ENCODE results near the gene ZNF219.

Gene ZNF219

DNA sequence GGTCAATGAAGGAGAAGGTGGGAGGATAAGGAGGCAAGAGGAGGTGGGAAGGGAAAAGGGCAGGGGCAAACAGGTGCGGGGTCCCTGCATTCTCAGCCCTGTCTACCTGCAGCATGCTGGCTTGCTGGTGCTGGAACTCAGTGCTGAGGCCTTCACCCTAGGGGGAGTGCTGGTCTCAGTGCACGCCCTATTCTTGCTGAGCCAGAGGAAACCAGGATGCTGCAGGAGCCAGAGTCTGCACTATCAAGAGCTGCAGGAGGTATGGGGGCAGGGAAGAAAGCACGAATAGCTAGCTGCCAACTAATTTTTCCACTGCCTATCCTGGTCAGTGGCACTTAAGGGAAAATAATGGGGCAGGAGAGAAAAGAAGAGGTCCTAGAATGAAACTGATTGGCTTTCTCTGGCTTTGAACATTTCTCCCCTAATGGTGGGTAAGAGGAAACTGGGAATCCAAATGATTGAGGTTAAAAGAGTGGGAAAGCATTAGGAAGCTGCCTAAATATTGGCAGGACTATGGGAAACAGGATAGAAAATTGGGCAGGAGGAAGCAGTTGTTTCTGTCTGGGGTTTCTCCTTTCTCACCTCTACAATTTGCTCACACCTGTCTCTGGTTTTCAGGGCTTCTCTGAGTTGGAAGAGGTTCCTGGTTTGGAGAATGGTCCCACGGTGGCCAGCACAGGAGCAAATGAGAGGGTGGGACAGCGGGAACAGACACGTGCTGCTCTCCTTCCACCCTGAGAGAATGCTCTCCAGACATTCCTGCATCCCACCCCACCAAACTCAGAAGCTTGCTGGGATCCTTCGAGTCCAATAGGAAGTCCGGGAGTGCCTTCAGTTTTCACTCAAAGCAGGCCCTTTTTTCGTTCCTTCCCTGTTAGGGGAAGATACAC lies 4.3 kb upstream of the ZNF219 start:
- in situ Hi-C loops (cut with MboI; ENCODE audit: low sequenced_read_pairs), result no loop called here

DNA sequence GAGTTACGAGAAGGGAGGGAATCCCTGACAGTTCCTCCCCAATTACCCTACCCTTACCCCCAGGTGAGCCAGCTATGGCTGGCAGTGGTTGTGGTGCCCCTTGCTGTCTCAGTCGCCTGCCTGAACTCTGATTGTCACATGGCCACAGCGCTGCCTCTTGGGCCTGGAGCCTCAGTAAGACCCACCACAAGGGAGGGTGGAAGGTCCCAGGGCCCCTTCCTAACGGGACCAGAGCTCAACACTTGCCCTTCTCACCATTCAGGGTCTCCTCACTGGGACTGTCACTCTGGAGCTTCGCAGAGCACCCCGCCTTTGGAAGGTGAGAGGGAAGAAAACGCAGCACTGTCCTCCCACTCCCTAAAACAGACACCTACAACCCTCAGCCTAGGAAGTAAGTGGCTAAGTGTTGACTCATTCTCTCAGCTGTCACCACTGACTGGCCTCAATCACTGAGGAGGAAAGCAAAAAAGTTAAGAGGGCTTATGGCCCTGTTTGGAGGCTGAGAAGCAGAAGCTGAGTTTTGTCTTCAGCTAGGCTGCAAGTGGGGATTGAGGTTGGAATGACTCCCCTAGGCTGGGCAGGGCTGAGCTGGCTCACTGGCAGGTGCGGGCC lies 3.5 kb upstream of the ZNF219 start:
- in situ Hi-C loops (cut with MboI; ENCODE audit: low sequenced_read_pairs), result no loop called here

DNA sequence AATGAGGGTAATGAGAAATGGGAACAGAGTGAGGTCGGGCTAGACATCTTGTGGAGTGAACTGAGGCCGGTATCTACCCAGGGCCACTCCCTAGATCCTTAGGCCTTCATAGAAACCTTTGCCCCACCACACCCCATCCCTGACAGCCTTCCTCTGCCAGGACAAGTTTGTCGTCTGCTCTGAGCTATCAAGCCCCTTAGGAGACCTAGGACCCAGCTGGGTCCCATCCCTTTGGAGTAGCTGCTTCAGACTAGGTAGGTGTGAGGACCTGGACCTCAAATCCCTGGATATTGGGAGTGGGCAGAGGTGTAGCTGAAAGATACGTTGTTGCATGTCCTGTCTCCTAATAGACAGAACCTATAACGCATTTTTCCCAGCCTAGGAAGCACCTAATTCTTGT lies 2.5 kb upstream of the ZNF219 start, which contains the start of gene TMEM253:
TSS of gene TMEM253 (plus strand) at position 136 of the 400 bp plus-strand sequence. CDS start 278 bp downstream, outside the sequence.
- in situ Hi-C loops (cut with MboI; ENCODE audit: low sequenced_read_pairs), result no loop called here

DNA sequence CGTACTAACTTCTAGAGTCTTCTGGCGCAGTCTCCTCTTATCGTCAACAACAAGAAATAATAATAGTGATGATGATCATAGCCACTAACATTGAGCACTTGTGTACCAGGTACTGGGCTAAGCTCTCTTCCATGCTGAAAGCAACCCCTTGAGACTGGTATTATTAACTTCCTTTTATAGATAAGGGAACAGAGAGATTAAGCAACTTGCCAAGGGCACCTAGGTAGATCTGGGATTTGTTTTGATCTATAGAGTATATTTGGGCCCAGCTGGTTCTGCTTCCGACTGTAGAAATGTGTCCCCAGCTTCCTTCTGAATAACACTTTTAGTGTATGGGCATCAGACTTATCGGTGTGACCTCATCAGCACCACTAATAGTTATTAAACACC lies 1.1 kb upstream of the ZNF219 start:
- in situ Hi-C loops (cut with MboI; ENCODE audit: low sequenced_read_pairs), result no loop called here

DNA sequence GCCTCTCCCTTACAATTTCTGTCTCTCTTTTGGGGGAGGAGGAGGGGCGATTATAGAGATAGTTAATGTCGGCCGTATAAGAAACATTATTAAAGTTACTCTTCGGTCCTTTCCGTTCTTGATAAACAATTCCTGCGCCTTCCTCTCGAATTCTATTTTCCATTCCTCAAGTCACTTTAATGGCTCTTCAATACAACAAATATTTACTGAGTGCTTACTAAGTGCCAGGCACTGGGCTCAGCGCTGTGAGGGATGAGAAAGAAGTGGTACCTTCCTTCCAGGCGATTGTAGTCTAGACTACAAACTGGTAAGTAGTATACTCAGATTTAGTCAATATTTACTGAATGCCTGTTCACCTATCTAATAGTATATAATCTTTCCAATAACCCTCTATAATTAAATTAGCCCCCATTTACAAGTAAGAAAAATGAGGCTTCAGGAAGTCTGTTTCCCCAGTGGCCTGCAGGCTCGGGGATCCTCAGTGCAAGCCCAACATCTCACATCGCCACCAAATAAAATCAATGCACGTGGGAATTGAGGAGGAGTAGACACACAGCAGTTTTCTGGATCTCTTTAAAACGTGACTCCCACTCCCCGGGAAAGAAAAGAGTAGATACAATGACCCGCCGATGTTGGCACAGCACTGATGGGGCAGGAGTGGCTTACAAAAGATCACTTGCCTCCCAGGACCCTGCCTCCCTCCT lies 589 bp upstream of the ZNF219 start:
- in situ Hi-C loops (cut with MboI; ENCODE audit: low sequenced_read_pairs), result no loop called here

DNA sequence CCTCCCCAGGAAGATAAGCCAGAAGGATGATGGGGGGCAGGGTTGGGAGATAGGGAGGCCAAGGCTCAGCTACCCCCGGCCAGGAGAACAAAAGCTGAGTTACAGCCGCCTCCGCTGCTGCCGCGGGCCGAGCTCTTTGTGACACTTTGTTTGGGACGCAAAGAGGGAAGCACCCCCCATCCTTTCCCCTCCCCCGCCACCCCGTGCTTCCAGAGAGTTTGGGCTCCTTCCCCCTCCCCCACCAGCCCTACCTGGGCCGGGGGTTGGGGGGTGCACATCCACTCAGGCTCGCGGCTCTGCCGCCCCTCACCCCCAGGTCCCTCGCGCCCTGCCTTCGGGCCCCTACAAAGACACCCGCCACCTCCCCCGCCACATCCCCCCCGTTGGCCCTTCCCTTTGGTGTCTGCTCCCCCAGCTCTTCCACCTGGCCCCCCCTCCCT lies 799 bp downstream of the ZNF219 start:
- in situ Hi-C loops (cut with MboI; ENCODE audit: low sequenced_read_pairs), result no loop called here

DNA sequence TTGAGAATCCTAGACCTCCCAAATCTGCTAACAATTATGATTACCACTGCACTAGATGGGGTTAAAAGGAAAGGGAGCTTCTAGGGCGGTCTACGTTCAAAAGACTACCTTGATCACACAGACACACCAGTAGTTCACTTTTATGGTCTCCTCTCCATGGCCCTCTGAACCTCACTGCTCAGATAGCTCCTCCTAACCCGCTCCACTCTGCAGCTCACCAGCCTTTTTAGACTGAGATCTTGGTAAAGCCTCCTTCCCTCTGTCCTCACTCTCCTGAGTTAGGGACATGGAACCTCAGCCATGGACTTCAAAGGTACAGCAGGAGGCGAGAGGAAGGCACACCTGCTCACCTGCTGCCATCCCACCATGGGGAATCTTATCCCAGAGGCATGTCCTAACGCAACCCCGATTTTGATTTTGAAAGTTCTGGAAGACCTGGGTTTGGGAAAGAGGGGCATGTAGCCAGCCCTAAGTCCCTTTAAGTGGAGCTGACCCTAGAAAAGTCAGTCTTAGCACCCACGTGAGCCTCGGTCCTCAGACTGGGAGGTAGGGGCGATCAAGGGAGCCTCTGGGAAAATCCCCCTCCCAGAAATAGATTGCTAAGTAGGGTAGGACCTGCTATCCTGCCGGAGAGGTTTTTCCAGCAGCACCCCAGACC lies 1.3 kb downstream of the ZNF219 start:
- in situ Hi-C loops (cut with MboI; ENCODE audit: low sequenced_read_pairs), result no loop called here

DNA sequence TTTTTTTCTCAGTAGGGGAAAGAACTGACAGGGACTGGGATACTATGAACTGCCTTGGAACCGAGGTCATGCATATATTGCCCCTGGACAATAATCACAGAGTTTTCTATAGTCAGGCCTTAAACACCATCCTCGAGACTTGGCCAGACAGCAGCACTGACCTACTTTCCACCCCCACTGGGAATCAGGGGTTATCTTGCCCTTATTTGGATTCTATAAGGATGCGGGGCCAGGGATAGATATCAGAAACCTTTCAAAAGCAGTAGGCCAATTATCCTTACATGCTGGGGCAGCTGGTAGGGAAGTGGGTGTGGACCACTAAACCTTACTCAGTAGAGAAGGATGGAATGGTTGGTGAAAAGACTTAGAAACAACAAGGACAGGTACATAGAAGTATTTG lies 2.0 kb downstream of the ZNF219 start:
- in situ Hi-C loops (cut with MboI; ENCODE audit: low sequenced_read_pairs), result no loop called here

DNA sequence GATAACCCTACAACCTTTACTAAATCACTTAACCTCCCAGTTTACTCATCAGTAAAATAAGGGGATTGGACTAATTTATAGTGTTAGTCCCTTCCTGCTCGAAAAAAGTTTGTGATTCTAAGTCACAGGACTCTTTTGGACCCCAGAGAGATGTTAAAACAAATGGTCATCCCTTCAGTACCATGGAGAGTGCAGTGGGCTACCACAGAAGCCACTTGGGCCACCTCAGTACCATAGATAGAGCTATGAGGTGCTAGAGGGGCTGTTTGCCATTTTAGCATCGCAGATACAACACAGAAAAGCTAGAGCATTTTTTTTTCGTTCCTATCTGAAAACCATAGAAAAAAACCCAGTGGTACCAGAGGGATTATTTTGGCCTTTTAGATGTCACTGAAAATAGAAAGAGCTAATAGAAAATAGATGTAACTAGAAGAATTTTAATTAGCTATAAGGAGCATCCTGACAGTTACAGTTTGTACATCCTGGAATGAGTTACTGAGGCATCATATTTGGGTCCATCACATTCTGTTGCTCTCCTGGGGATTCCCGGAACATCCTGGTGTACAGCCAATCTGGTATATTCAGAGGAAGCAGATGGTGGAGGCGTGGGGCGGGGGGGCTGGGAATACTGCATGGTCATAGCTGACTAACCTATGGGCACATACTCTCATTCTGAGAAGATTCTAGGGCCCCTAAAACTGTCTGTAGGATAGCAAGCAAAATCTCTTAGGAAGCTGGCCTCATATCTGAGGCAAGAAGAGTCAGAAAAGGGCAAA lies 2.8 kb downstream of the ZNF219 start:
- in situ Hi-C loops (cut with MboI; ENCODE audit: low sequenced_read_pairs), result no loop called here

DNA sequence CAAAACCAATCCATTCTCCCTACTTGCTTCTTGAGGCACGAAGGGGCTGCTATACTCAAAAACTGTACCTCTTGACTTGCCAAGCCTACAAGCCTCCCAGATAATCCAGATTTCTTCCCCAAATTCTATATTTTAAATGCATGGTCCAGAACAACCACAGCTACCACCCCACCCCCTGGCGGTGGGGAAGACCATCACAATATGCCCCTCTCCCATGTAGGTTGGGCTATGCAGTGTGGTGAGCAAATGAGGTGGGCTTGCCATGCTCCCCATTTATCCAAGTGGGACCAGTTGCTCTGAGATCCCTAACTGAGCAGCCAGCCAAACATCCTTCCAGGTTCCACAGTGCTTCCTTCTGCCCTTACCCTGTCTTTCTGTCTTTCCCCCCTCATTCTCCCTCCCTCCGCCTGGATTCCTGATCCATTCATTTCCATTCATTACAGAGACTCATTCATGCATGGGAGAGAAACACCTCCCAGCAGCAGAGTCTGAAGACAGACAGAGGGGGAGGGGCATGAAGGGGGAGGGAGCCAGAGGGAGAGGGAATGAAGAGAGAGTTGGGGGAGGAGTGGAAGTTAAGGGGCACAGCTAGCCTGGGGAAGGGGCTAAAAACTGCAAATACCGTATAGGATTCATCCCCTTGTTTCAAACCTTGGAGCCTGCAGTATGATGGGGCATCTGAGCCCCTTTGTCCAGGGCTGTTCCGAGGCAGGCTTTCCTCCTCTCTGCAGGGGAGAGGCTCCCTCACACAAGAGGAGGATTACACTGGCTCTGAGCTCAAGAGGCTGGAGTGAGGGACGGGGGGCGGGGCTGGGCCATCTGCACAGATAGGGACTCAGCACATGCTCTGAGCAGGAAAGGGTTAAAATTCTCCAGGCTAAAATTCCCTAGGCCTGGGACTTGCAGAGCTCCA lies 4.4 kb downstream of the ZNF219 start:
- in situ Hi-C loops (cut with MboI; ENCODE audit: low sequenced_read_pairs), result no loop called here

DNA sequence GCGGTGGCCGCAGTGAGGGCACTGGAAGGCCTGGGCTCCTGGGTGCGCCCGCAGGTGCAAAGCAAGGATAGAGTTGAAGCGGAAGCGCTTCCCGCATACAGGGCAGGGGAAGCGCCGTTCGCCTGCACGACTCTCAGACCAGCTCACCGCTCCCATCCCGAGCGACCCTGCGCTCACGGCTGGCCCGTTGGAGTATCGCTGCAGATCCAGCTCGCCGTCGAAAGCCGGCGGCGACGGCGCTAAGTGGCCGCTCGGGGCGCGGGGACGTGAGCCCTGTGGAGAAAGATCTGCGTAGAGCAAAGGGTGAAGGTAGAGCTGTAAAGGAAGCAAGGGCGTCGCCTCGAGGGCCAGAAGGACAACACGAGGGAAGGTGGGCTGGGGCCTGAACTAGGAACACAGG lies 5.4 kb downstream of the ZNF219 start:
- in situ Hi-C loops (cut with MboI; ENCODE audit: low sequenced_read_pairs), result no loop called here

DNA sequence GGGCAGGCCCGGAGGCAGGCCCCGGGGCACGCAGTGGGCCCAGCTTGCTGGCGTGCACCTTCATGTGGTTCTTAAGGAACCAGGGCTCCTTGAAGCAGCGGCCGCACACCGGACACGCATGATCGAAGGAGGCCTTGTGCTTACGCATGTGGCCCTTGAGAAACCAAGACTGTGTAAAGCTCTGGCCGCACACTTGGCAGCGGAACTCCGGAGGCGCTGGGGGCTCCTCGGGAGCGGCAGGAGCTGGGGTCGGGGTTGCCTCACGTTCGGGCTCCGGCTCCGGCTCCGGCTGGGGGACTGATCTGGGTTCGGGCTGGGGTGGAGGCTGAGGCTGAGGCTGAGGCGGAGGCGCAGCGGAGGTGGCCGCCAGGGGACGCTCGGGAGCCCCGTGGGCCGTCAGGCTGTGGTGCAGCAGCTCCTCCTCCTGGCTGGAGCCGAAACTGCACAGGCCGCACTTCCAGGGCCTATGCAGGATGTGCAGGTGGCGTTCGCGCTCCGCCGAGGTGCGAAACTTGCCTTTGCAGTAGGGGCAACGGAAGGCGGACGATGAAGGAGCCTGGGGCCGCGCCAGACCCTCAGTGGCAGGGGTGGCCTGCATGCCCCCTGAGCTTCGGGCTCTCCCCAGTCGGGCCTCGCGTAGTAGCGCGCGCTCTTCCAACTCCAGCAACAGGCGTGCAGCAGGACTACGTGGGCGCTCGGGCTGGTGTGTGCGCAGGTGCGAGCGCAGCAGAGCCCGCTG lies 6.0 kb downstream of the ZNF219 start:
- in situ Hi-C loops (cut with MboI; ENCODE audit: low sequenced_read_pairs), result no loop called here

DNA sequence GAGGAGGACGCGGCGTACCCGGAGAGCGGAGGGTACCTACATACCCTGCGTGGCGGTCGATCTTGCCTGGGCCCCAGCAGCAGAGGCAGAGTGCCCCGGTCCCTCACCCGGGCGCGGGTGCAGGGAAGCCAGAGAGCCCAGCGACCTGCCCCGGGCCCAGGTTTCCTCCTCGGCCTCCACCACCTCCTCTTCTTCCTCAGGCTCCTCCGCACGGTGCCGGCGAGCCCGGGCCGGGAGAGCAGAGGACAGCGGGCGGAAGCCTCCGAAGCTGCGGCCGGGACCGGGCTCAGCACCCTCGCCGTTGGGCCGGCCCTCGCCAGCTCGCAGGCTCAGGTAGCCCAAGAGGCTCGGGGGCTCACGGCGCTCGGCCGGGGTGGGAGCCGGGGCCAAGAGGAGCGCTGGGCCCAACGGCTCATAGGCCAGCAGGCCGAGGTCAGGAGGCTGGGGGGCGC lies 6.6 kb downstream of the ZNF219 start:
- in situ Hi-C loops (cut with MboI; ENCODE audit: low sequenced_read_pairs), result no loop called here

DNA sequence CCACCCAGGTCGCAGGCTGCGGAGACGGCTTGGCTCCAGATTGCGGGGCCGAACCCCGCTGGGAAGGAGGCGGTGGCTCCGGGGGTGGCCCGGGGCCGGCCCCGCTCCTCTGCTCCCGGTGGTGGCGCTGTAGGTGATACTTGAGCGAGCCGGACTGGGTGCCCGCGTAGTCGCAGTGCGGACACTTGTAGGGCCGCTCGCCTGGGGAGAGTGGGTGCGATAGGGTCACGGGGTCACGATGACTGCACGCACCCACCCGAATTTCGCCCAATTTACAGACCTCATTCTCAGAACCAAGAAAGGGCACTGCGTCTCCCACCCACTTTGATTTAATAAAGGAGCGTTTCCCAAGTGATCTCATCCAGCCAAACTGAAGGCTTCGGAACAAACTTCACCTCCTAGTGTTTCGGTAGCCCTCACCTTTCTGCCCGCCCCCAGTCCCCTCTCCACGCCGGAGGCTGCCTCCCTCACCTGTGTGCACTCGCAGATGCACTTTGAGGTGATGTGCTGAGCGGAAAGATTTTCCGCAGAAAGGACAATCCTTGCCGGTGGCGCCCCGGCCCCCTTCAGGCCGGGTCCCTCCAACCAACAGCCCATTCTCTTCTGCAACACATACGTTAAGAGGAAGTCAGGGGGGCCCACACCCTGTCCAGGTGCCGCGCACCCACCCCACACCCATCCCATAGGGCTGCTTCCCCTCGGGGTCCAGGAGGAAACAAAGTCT lies 7.4 kb downstream of the ZNF219 start:
- in situ Hi-C loops (cut with MboI; ENCODE audit: low sequenced_read_pairs), result no loop called here

DNA sequence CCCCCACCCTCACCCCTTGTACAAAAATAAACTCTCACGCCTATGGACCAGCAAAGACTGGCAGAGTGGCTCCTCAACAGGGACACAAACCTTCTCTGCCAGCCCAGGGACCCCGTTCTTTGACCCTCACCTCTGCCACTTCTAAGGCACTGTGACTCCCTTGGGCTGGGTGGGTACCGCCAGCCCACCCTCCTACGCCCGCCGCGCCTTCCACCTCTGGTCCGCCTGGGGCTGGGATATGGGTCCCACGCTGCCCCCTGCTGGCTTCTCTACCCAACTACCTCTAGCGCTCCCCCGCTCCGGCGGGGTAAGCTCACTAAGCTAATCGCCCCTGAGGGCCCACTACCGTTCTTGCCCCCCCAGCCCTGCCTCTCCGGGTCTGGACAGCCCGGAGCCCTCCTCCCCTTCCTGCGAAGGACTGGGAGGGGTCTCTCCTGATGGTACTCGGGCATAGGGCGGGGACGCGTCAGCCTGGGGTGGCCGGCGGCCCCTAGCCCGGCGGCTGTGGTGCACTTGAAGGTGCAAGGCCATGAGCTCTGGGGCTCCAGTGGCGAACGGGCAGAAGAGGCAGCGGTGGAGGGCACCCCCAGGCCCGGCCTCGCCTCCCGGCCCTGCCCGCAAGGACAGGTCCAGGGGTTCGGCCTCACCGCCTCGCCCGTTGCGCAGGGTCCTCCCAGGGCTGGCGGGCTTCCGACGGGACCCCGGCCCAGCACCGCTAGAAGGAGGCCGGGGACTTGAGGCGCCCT lies 8.1 kb downstream of the ZNF219 start:
- in situ Hi-C loops (cut with MboI; ENCODE audit: low sequenced_read_pairs), result no loop called here

DNA sequence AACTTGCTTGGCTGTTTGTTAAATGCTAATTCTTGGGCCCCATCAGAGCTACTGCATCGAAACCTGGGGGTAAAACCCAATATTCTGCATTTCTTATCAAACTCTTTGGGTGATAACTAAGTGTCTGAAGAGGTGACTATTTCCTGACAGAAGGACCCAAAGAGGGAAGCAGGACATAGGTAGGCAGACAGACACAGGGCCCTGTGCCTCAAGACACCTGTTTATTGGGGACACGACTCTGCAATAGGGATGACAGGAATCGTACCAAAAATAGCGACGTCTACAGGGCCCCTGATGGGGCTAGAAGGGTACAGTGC lies 8.6 kb downstream of the ZNF219 start:
- in situ Hi-C loops (cut with MboI; ENCODE audit: low sequenced_read_pairs), result no loop called here

DNA sequence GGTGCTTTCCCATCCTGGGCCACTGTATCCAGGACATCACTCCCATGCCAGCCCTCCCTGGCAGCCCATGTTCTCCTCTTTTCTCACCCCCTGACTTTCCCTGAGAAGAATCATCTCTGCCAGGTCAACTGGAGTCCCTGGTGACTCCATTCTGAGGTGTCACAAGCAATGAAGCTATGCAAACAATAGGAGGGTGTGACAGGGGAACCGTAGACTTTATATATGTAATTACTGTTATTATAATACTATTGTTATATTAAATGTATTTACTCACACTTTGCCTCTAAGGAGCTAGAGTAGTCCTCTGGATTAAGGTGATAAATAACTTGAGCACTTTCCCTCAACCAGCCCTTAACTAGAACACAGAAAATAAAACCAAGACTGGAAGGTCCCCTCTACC lies 9.2 kb downstream of the ZNF219 start:
- in situ Hi-C loops (cut with MboI; ENCODE audit: low sequenced_read_pairs), result no loop called here

Measured in hTERT RPE-1 (cell line).